Keratinocyte (primary cell): ENCODE measurements around the gene GGA1. TPM values are rescaled to one million over a fixed set of nuclear protein-coding genes. Genes with fewer than 3 reads are reported as not detected.
A peak's percentile ranks its signal among the peaks of the same experiment; 100 is the strongest.

Source experiments
- DNase-seq: peaks from one replicate; pipeline ENCODE4 v3.0.0-alpha.2; 2011; ENCODE audit warnings: low read depth, missing footprints, low spot score
- FAIRE-seq: peaks from 2 replicates; lab custom pipeline; 2011; peaks lifted over from hg19 to GRCh38; lab: Jason Lieb, UNC
- H2AFZ ChIP-seq: 2 replicates; pipeline ENCODE4 v1.6.0; 2012; ENCODE audit warnings: low read length, control low read depth, inconsistent platforms; ENCODE audit not compliant: control insufficient read depth
- H3K27ac ChIP-seq: 2 replicates; pipeline ENCODE4 v1.5.1; 2011; ENCODE audit warnings: low read length; ENCODE audit not compliant: control insufficient read depth, insufficient read depth
- H3K27me3 ChIP-seq: 3 replicates; pipeline ENCODE4 v1.6.0; 2011; ENCODE audit warnings: low read length; ENCODE audit not compliant: control insufficient read depth, insufficient read depth; ENCODE audit errors: extremely low read depth
- H3K36me3 ChIP-seq, 2 experiments: 2 replicates in 1 of 2; 3 replicates in 1 of 2; pipeline ENCODE4 v1.5.1; 2011; ENCODE audit warnings: low read length in 2 of 2, mild to moderate bottlenecking in 1 of 2; ENCODE audit not compliant: control insufficient read depth in 2 of 2, insufficient read depth in 2 of 2; ENCODE audit errors: extremely low read depth in 1 of 2
- H3K4me1 ChIP-seq: 3 replicates; pipeline ENCODE4 v1.5.1; 2011; ENCODE audit warnings: low read length; ENCODE audit not compliant: control insufficient read depth, insufficient read depth; ENCODE audit errors: extremely low read depth
- H3K4me2 ChIP-seq: 3 replicates; pipeline ENCODE4 v1.6.0; 2011; ENCODE audit warnings: low read depth, low read length; ENCODE audit not compliant: control insufficient read depth, insufficient read depth; ENCODE audit errors: extremely low read depth
- H3K4me3 ChIP-seq, 3 experiments: fragments of 200-600 bp in 1 of 3; sonication (generic) in 1 of 3; 2 replicates in 2 of 3; 3 replicates in 1 of 3; pipeline ENCODE4 v1.5.1; 2011 to 2016; ENCODE audit warnings: low read length in 3 of 3, mild to moderate bottlenecking in 3 of 3, control low read depth in 2 of 3, inconsistent platforms in 1 of 3, low read depth in 1 of 3, mixed read lengths in 1 of 3, mixed run types in 1 of 3, moderate library complexity in 1 of 3; ENCODE audit not compliant: control insufficient read depth in 2 of 3, insufficient read depth in 2 of 3; ENCODE audit errors: extremely low read depth in 1 of 3
- H3K79me2 ChIP-seq: 2 replicates; pipeline ENCODE4 v1.6.0; 2012; ENCODE audit warnings: low read length; ENCODE audit not compliant: control insufficient read depth, insufficient read depth
- H3K9ac ChIP-seq: 3 replicates; pipeline ENCODE4 v1.6.0; 2011; ENCODE audit warnings: low read length; ENCODE audit not compliant: control insufficient read depth, insufficient read depth; ENCODE audit errors: extremely low read depth
- H3K9me1 ChIP-seq: 3 replicates; pipeline ENCODE4 v1.6.0; 2011; ENCODE audit warnings: low read length; ENCODE audit not compliant: control insufficient read depth, insufficient read depth; ENCODE audit errors: extremely low read depth
- H3K9me3 ChIP-seq: 2 replicates; pipeline ENCODE4 v1.5.1; 2012; ENCODE audit warnings: low read depth, low read length; ENCODE audit not compliant: control insufficient read depth
- H4K20me1 ChIP-seq: 3 replicates; pipeline ENCODE4 v1.6.0; 2011; ENCODE audit warnings: low read length; ENCODE audit not compliant: control insufficient read depth, insufficient read depth; ENCODE audit errors: extremely low read depth
- CTCF ChIP-seq, 3 experiments: IDR thresholded peaks in 1 of 3; conservative IDR thresholded peaks in 1 of 3; optimal IDR thresholded peaks in 1 of 3; 2 replicates in 2 of 3; 3 replicates in 1 of 3; pipeline versions ENCODE3 to v1.5.1; 2011; ENCODE audit warnings: low read length in 3 of 3, mild to moderate bottlenecking in 3 of 3, moderate library complexity in 2 of 3, control low read depth in 1 of 3, inconsistent platforms in 1 of 3; ENCODE audit not compliant: insufficient read depth in 2 of 3; ENCODE audit errors: extremely low read depth in 1 of 3
- EZH2 ChIP-seq: IDR thresholded peaks from one replicate; pipeline ENCODE4 v1.6.1; 2012; ENCODE audit warnings: inconsistent platforms, mild to moderate bottlenecking, low read length, moderate library complexity
- dilution Hi-C: fragments of 300-500 bp; cut with MboI; formaldehyde crosslinking; loops from one replicate; pipeline ENCODE4 v1.7.0; 2020; ENCODE audit warnings: low sequenced_read_pairs; ENCODE audit not compliant: extremely low pct_ligation_motif_present
- polyA plus RNA-seq, 5 experiments: library from polyadenylated mRNA; depleted of rRNA in 3 of 5; stranded (reverse) in 3 of 5; stranded (forward) in 1 of 5; unstranded in 1 of 5; fragments of >200 nt; gene quantifications; 1 replicate in 1 of 5; 2 replicates in 3 of 5; 3 replicates in 1 of 5; pipeline versions ENCODE4 v1.2.1 to v1.2.3, GENCODE V29; 2011 to 2012; ENCODE audit warnings: missing spikeins in 2 of 5, low read depth in 1 of 5, low replicate concordance in 1 of 5
- small RNA-seq, 3 experiments: library from RNA; depleted of rRNA; stranded (forward); fragments of <200 nt; gene quantifications; one replicate each; pipeline ENCODE3, GENCODE V24; 2012; ENCODE audit warnings: low read depth in 3 of 3, low replicate concordance in 1 of 3; ENCODE audit not compliant: insufficient read length in 3 of 3

GGA1 gene
- polyA plus RNA-seq, 1 donor (not counting 4 experiments of a cell fraction or from before 2014, with no cell fraction given) = 29.2 TPM

GRCh38 chr22:37681001-37681424 is 72.4 kb downstream of the GGA1 start:
- H3K36me3 ChIP-seq = peaks cover 0 to 4% of the 10 kb centered on the region in 2 experiments
- peaks cover 7% of the 10 kb centered on the region for H4K20me1 ChIP-seq
- peaks cover 12% of the 10 kb centered on the region for H3K79me2 ChIP-seq
- no peak overlapping the region for H3K4me3 ChIP-seq
- H3K27me3 ChIP-seq = no peaks in the 10 kb centered on the region
- no peak for TF ChIP-seq CTCF (optimal IDR thresholded peaks at IDR 0.05 in 1 of 3, IDR thresholded peaks at IDR 0.05 in 1 of 3, conservative IDR thresholded peaks at IDR 0.05 in 1 of 3; ENCODE audit: extremely low read depth in 1 of 3, insufficient read depth in 2 of 3, low read length in 3 of 3)
- H2AFZ ChIP-seq = no peak overlapping the region
- H3K27ac ChIP-seq = no peak overlapping the region
- no peak overlapping the region for H3K9ac ChIP-seq
- FAIRE-seq = no peak
- H3K4me1 ChIP-seq = peaks cover 27% of the 10 kb centered on the region
- no peak overlapping the region for H3K4me2 ChIP-seq
- H3K9me1 ChIP-seq = no peaks in the 10 kb centered on the region
- no peaks in the 10 kb centered on the region for H3K9me3 ChIP-seq
- DNase-seq = no peak
- dilution Hi-C loops = no loop called here

DNA sequence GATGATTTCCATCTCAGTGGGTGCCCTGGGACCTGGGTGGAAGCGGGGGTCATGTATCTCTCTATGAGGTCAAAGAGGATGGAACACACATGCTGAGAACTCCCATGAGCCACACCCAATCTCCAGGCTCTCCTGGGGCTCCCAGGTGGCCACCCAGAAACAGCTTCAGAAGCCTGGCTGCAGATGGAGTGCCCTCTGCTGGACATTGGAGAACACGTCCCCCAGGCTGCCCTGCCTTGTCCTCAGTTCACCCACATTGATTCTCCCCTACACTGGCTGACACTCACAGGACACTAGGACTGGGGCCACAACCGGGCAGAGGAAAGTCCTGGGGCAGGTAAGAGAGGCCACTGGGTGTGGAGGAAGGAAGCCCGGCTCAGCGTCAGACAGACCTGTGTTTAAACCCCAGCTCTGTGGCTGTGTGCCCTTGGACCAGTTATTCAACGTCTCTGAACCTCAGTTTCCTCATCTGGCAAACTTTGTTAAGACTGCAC is 73.0 kb downstream of the GGA1 start:
- dilution Hi-C loops = no loop called here
- FAIRE-seq = peak; percentile 73
- H3K36me3 ChIP-seq = peaks cover 0 to 4% of the 10 kb centered on the region in 2 experiments
- no peak overlapping the region for H3K27ac ChIP-seq
- H3K9ac ChIP-seq = no peak overlapping the region
- H3K4me3 ChIP-seq = no peak overlapping the region
- peaks cover 7% of the 10 kb centered on the region for H4K20me1 ChIP-seq
- H3K4me1 ChIP-seq = peaks cover 22% of the 10 kb centered on the region
- no peaks in the 10 kb centered on the region for H3K9me3 ChIP-seq
- DNase-seq = no peak
- H3K9me1 ChIP-seq = no peaks in the 10 kb centered on the region
- no peak overlapping the region for H3K4me2 ChIP-seq
- no peak overlapping the region for H2AFZ ChIP-seq
- TF ChIP-seq CTCF (optimal IDR thresholded peaks at IDR 0.05 in 1 of 3, IDR thresholded peaks at IDR 0.05 in 1 of 3, conservative IDR thresholded peaks at IDR 0.05 in 1 of 3; ENCODE audit: extremely low read depth in 1 of 3, insufficient read depth in 2 of 3, low read length in 3 of 3) (peak; percentile 94 to 98 (median 95)), EZH2 (no peak)
- H3K79me2 ChIP-seq = peaks cover 10% of the 10 kb centered on the region
- H3K27me3 ChIP-seq = no peaks in the 10 kb centered on the region

Small RNA genes lying within 50 kb of the gene (small RNA-seq; reads per million reads assigned to genes)
- gene RF00017 = 0 reads per million in 3 experiments
- gene RN7SL385P = 0 reads per million in 3 experiments

Other genes starting within 250 kb of the GGA1 start
- 0.13 to 0.28 TPM (median 0.19 TPM) in 3 replicates for gene ELFN2, start 181.4 kb upstream of the GGA1 start, polyA plus RNA-seq
- gene MFNG, start 122.5 kb upstream of the GGA1 start, polyA plus RNA-seq = 4.1 to 5.9 TPM (median 5.8 TPM) in 3 replicates
- 32.2 to 50.8 TPM (median 40.1 TPM) in 3 replicates for gene CARD10, start 89.4 kb upstream of the GGA1 start, polyA plus RNA-seq
- 10.5 to 18.4 TPM (median 13.5 TPM) in 3 replicates for gene CDC42EP1, start 48.4 kb upstream of the GGA1 start, polyA plus RNA-seq
- gene LGALS2, start 28.7 kb upstream of the GGA1 start, polyA plus RNA-seq = not detected in 3 replicates
- gene SH3BP1, start 30.8 kb downstream of the GGA1 start, polyA plus RNA-seq = 27.2 to 49.8 TPM (median 32.6 TPM) in 3 replicates
- 4.6 to 6.3 TPM (median 5.2 TPM) in 3 replicates for gene PDXP, start 49.9 kb downstream of the GGA1 start, polyA plus RNA-seq
- 1,629 to 5,918 TPM (median 2,086 TPM) in 3 replicates for gene LGALS1, start 66.8 kb downstream of the GGA1 start, polyA plus RNA-seq
- gene NOL12, start 77.5 kb downstream of the GGA1 start, polyA plus RNA-seq = 22.1 to 23.8 TPM (median 22.1 TPM) in 3 replicates
- 13.9 to 24.8 TPM (median 22.2 TPM) in 3 replicates for gene TRIOBP, start 88.2 kb downstream of the GGA1 start, polyA plus RNA-seq
- 8.2 to 8.5 TPM (median 8.4 TPM) in 3 replicates for gene GCAT, start 199.1 kb downstream of the GGA1 start, polyA plus RNA-seq
- gene GALR3, start 214.5 kb downstream of the GGA1 start, polyA plus RNA-seq = not detected in 3 replicates
- 12.3 to 19.4 TPM (median 17.1 TPM) in 3 replicates for gene ANKRD54, start 235.5 kb downstream of the GGA1 start, polyA plus RNA-seq
- gene EIF3L, start 240.6 kb downstream of the GGA1 start, polyA plus RNA-seq = 517 to 639 TPM (median 592 TPM) in 3 replicates